Suprapubic skin (tissue), 2 donors: ENCODE measurements around the gene UBE2L3.

ENCODE experiments used
- EP300 ChIP-seq: sonication (generic); formaldehyde crosslinking; IDR thresholded peaks from one replicate; pipeline ENCODE4 v1.6.1; 2017; ENCODE audit warnings: antibody characterized with exemption
- POLR2A ChIP-seq, 2 donors: fragments of 450-650 bp; IDR thresholded peaks; one replicate each; pipeline ENCODE4 v1.6.1; 2017; ENCODE audit warnings: antibody characterized with exemption in 2 of 2, mild to moderate bottlenecking in 2 of 2, moderate library complexity in 2 of 2

GRCh38 chr22:21606775-21607174 lies 39.3 kb downstream of the UBE2L3 start:
- TF ChIP-seq POLR2A (IDR thresholded peaks at IDR 0.05) (no peak), EP300 (no peak)
